AG04450 (cell line): Measurements from ENCODE around the gene LRCOL1. TPM values are rescaled to one million over a fixed set of nuclear protein-coding genes. Genes with fewer than 3 reads are reported as not detected.

ENCODE experiments used
- CTCF ChIA-PET: fragments of 300-600, 350-600 bp; formaldehyde crosslinking; extraction: SDS; loops from one replicate; lab custom pipeline; 2022; ENCODE audit warnings: antibody characterized with exemption, inconsistent platforms; lab: Charles Lee
- POLR2A ChIA-PET: fragments of 350-600 bp; formaldehyde crosslinking; extraction: SDS; loops from one replicate; lab custom pipeline; 2021; ENCODE audit warnings: antibody characterized with exemption, inconsistent platforms; lab: Yijun Ruan, JAX
- DNase-seq: peaks from one replicate; pipeline ENCODE4 v3.0.0-alpha.2; 2011; ENCODE audit warnings: low read depth, low spot score
- H3K27ac ChIP-seq: one replicate; pipeline ENCODE4 v1.5.1; 2012; ENCODE audit warnings: low read depth, low read length, control low read depth
- H3K27me3 ChIP-seq: one replicate; pipeline ENCODE4 v1.6.0; 2012; ENCODE audit warnings: low read length; ENCODE audit not compliant: control insufficient read depth, insufficient read depth
- H3K4me3 ChIP-seq: 2 replicates; pipeline ENCODE4 v1.5.1; 2011; ENCODE audit warnings: mild to moderate bottlenecking, low read depth, low read length, control low read depth
- H3K9me3 ChIP-seq: 2 replicates; pipeline ENCODE4 v1.5.1; 2012; ENCODE audit warnings: low read length; ENCODE audit not compliant: control insufficient read depth, insufficient read depth
- polyA plus RNA-seq: library from polyadenylated mRNA; depleted of rRNA; stranded (reverse); fragments of >200 nt; gene quantifications from 2 replicates; pipeline ENCODE4 v1.2.3, GENCODE V29; 2011
- TF ChIP-seq, protein P1 (sequence below): IDR thresholded peaks from 2 replicates; pipeline ENCODE4 v1.5.1; 2011; ENCODE audit warnings: low read depth, low read length, control low read depth, inconsistent platforms

LRCOL1 gene
- polyA plus RNA-seq, 1 experiment = 0.11 TPM

DNA sequence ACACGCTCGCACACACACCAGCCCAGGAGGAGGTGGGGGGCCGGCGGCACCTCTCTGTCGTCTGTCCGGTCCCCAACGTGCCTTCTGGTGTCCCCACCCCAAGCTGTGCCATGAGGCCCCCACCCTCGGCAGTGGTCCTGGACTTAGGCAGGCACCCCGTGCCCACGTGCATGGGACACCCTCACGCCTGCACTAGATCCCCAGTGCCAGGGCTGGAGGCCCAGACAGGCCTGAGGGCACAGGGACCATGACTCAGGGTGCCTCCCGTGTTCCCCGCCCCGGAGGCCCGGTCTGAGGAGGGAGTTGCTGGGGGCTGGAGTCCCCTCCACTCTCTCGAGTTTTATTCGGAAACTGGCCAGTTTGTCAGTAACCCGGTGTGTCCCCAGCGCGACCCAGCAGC is 38.8 kb downstream of the LRCOL1 start:
- ChIA-PET CTCF (no interaction called here), POLR2A (no interaction called here)
- TF ChIP-seq, protein P1, sequence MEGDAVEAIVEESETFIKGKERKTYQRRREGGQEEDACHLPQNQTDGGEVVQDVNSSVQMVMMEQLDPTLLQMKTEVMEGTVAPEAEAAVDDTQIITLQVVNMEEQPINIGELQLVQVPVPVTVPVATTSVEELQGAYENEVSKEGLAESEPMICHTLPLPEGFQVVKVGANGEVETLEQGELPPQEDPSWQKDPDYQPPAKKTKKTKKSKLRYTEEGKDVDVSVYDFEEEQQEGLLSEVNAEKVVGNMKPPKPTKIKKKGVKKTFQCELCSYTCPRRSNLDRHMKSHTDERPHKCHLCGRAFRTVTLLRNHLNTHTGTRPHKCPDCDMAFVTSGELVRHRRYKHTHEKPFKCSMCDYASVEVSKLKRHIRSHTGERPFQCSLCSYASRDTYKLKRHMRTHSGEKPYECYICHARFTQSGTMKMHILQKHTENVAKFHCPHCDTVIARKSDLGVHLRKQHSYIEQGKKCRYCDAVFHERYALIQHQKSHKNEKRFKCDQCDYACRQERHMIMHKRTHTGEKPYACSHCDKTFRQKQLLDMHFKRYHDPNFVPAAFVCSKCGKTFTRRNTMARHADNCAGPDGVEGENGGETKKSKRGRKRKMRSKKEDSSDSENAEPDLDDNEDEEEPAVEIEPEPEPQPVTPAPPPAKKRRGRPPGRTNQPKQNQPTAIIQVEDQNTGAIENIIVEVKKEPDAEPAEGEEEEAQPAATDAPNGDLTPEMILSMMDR = no peak

DNA sequence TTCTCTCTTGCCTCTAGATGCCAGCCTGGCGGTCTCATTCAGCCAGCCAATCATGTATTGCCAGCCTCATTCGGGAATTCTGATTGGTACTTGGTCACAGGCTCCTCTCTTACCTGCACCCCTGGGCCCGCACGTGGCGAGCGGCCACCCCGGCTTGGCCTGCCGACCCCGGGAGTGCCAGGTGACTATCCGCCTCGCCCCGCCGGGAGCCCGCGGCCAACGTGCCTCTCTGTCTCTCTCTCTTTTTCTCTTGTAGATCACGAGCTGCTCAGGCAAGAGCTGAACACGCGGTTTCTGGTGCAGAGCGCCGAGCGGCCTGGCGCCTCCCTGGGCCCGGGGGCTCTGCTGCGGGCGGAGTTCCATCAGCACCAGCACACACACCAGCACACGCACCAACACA is 39.3 kb downstream of the LRCOL1 start:
- Histone ChIP-seq H3K27ac (no peak overlapping the region), H3K9me3 (no peaks in the 10 kb centered on the region; the same call in 1 of the 2 replicates), H3K4me3 (no peak overlapping the region), H3K27me3 (no peaks in the 10 kb centered on the region)
- CTCF ChIA-PET = no interaction called here
- DNase-seq = no peak
- TF ChIP-seq, protein P1 = no peak
- POLR2A ChIA-PET = no interaction called here

More for the DNA sequence above, 38.8 kb downstream of the LRCOL1 start:
- Histone ChIP-seq H3K4me3 (no peak overlapping the region), H3K27ac (no peak overlapping the region), H3K9me3 (no peaks in the 10 kb centered on the region; the same call in 1 of the 2 replicates), H3K27me3 (no peaks in the 10 kb centered on the region)
- DNase-seq = no peak

DNA sequence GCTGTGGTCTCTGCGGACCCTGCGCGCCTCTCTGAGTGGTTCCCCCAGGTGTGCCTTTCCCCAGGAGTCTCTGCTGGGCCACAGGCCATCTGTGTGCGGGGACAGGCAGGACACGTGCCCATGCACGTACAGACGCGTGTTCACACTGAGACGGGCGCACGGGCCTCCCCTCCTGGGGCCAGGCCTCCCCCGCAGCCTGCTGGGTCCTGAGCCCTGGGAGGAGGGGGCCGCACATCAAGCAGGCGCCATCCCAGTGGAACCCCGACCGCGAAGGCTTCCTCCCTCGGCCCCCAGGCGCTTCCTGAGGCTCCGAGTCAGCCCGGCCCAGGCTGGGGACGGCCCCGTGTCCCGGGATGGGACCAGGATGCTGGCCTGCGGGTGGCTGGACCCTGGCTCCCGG is 39.7 kb downstream of the LRCOL1 start:
- H3K27ac ChIP-seq = no peak overlapping the region
- H3K4me3 ChIP-seq = no peak overlapping the region
- no peaks in the 10 kb centered on the region for H3K27me3 ChIP-seq
- no peaks in the 10 kb centered on the region; the same call in 1 of the 2 replicates for H3K9me3 ChIP-seq
- POLR2A ChIA-PET = no interaction called here
- TF ChIP-seq, protein P1 = no peak
- no peak for DNase-seq
- CTCF ChIA-PET = no interaction called here

DNA sequence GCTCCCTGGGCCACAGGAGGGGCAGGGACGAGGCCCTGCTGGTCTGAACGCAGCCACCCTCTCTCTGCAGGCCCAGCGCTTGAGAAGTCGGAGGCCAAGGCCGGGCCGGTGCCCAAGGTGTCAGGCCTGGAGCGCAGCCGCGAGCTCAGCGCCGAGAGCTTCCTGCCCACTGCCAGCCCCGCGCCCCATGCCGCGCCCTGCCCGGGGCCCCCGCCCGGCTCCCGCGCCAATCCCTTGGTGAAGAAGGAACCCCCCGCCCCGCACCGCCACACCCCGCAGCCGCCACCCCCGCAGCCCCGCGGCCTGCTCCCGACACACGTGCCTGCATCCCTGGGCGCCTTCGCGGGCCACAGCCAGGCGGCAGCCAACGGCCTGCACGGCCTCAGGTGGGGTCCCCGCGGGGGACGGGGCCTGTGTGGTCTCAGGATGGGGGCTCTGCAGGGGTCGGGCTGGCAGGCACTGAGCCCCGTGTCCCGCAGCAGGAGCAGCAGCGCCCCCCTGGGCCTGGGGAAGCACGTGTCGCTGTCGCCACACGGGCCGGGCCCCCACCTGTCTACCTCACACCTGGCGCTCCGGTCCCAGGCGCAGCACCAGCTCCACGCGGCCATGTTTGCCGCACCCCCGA is 40.4 kb downstream of the LRCOL1 start:
- Histone ChIP-seq H3K27me3 (no peaks in the 10 kb centered on the region), H3K27ac (no peak overlapping the region), H3K4me3 (no peak overlapping the region), H3K9me3 (no peaks in the 10 kb centered on the region; the same call in 1 of the 2 replicates)
- POLR2A ChIA-PET = interaction anchor here (0.6 kb wide), 1 partner anchor 9 kb away, joined by 3 read pairs; no protein-coding TSS in a partner anchor
- DNase-seq = no peak
- TF ChIP-seq, protein P1 = no peak
- CTCF ChIA-PET = interaction anchor here (0.7 kb wide), 1 partner anchor 11 kb away, joined by 5 read pairs; no protein-coding TSS in a partner anchor

DNA sequence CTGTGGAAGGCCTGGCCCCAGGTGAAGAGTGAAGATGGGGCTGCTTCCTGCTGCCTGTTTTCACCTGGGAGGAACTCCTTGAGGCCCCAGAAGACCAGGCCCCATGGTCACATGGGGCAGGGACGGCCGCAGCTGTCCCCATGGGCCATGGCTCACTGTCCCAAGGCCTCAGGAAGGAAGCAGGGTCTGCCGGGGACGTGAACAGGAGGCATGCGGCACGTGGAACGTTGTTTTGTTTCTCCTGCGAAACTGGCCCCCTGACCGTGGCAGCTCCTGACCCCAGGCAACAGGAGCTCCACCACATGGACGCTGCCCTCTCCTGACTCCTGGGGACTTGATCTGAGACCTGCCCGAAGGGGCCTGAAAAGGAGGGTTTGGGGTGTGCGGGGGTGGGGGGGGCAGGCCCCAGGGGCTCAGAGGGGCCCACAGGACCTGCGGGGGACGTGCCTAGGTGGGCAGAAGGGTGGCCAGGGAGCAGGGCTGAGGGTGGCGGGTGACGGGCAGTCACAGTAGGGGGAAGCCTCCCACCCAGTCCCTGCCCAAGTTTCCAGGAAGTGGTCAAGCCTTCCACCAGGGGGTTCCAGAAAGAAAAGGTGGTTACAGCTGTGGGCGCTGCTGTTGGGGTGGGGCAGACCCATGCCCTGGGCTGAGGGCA is 41.4 kb downstream of the LRCOL1 start:
- POLR2A ChIA-PET = no interaction called here

More for the DNA sequence above, 41.4 kb downstream of the LRCOL1 start:
- CTCF ChIA-PET = no interaction called here
- Histone ChIP-seq H3K27ac (no peak overlapping the region), H3K9me3 (peaks cover 3% of the 10 kb centered on the region; the same call in 1 of the 2 replicates), H3K4me3 (no peak overlapping the region), H3K27me3 (no peaks in the 10 kb centered on the region)
- DNase-seq = no peak
- TF ChIP-seq, protein P1 = no peak
